H1 (cell line): Measurements from ENCODE around the gene EHD4. TPM values are rescaled to one million over a fixed set of nuclear protein-coding genes. Genes with fewer than 3 reads are reported as not detected.

ENCODE experiments used
- CTCF ChIA-PET: fragments of 300-600 bp; sonication (Branson Sonifier 250); formaldehyde crosslinking; loops from one replicate; lab custom pipeline; 2021; ENCODE audit not compliant: partially characterized antibody; lab: Charles Lee
- POLR2A ChIA-PET: fragments of 300-600 bp; sonication (Branson Sonifier 250); formaldehyde crosslinking; loops from one replicate; lab custom pipeline; 2021; ENCODE audit warnings: inconsistent platforms; ENCODE audit not compliant: partially characterized antibody; lab: Charles Lee
- DNase-seq, 2 experiments: peaks; one replicate each; pipeline versions ENCODE4 v3.0.0 to v3.0.0-alpha.2; 2010 to 2022; ENCODE audit warnings: low spot score in 2 of 2, low read depth in 1 of 2, mixed read lengths in 1 of 2
- FAIRE-seq: peaks from 2 replicates; lab custom pipeline; 2011; peaks lifted over from hg19 to GRCh38; lab: Jason Lieb, UNC
- H2AFZ ChIP-seq: 2 replicates; pipeline ENCODE4 v1.8.1; 2012; ENCODE audit warnings: low read length, inconsistent platforms
- H2AK5ac ChIP-seq: 2 replicates; pipeline ENCODE4 v1.6.1; 2013; ENCODE audit warnings: low read depth, low read length
- H2BK120ac ChIP-seq: replicated peaks from 2 replicates; pipeline ENCODE3; 2013; ENCODE audit warnings: low read depth, low read length, inconsistent platforms
- H2BK12ac ChIP-seq: 2 replicates; pipeline ENCODE4 v1.6.1; 2013; ENCODE audit warnings: low read depth, low read length
- H2BK15ac ChIP-seq: 2 replicates; pipeline ENCODE4 v1.6.1; 2013; ENCODE audit warnings: low read length
- H2BK20ac ChIP-seq: 2 replicates; pipeline ENCODE4 v1.6.1; 2013; ENCODE audit warnings: low read length
- H2BK5ac ChIP-seq: 2 replicates; pipeline ENCODE4 v1.6.1; 2013; ENCODE audit warnings: low read depth, low read length
- H3K14ac ChIP-seq: 2 replicates; pipeline ENCODE4 v1.6.1; 2013; ENCODE audit warnings: inconsistent platforms; ENCODE audit not compliant: insufficient read length
- H3K18ac ChIP-seq: 2 replicates; pipeline ENCODE4 v1.6.1; 2013; ENCODE audit warnings: low read length; ENCODE audit errors: extremely low read depth
- H3K23ac ChIP-seq: 2 replicates; pipeline ENCODE4 v1.6.1; 2013; ENCODE audit warnings: inconsistent platforms; ENCODE audit not compliant: insufficient read length
- H3K23me2 ChIP-seq: 2 replicates; pipeline ENCODE4 v1.6.1; 2013; ENCODE audit warnings: low read depth, low read length
- H3K27ac ChIP-seq: 2 replicates; pipeline ENCODE4 v1.6.1; 2011; ENCODE audit warnings: low read depth, low read length, inconsistent platforms
- H3K27me3 ChIP-seq, 4 experiments: replicated peaks in 1 of 4; 1 replicate in 1 of 4; 2 replicates in 3 of 4; pipeline versions ENCODE4 v1.6.1 to v1.8.1; 2011 to 2013; ENCODE audit warnings: low read length in 3 of 4, mild to moderate bottlenecking in 3 of 4, inconsistent platforms in 2 of 4, mixed read lengths in 2 of 4, moderate library complexity in 1 of 4; ENCODE audit not compliant: control insufficient read depth in 3 of 4, insufficient read depth in 3 of 4; ENCODE audit errors: extremely low read depth in 1 of 4
- H3K36me3 ChIP-seq, 4 experiments: 2 replicates each; pipeline versions ENCODE4 v1.6.1 to v1.8.1; 2011 to 2013; ENCODE audit warnings: mild to moderate bottlenecking in 4 of 4, low read length in 3 of 4, moderate library complexity in 2 of 4, control low read depth in 1 of 4, inconsistent platforms in 1 of 4; ENCODE audit not compliant: insufficient read depth in 4 of 4, control insufficient read depth in 2 of 4
- H3K4ac ChIP-seq: replicated peaks from 2 replicates; pipeline ENCODE3; 2013; ENCODE audit warnings: low read length, low read depth, mixed read lengths, inconsistent platforms; ENCODE audit not compliant: insufficient read length
- H3K4me1 ChIP-seq, 4 experiments: replicated peaks in 1 of 4; 1 replicate in 1 of 4; 2 replicates in 3 of 4; pipeline versions ENCODE4 v1.6.1 to v1.8.1; 2011 to 2013; ENCODE audit warnings: low read length in 3 of 4, inconsistent platforms in 2 of 4, mixed read lengths in 1 of 4; ENCODE audit not compliant: insufficient read depth in 4 of 4, control insufficient read depth in 3 of 4
- H3K4me2 ChIP-seq, 2 experiments: 2 replicates each; pipeline versions ENCODE4 v1.6.1 to v1.8.1; 2011 to 2013; ENCODE audit warnings: low read depth in 2 of 2, low read length in 2 of 2, control low read depth in 1 of 2, inconsistent platforms in 1 of 2, mild to moderate bottlenecking in 1 of 2; ENCODE audit not compliant: insufficient read depth in 1 of 2
- H3K4me3 ChIP-seq, 4 experiments: fragments of 200-600, 300-600 bp in 1 of 4; sonication (generic), shearing (Covaris generic), sonication (Bioruptor Twin) in 1 of 4; 2 replicates each; pipeline versions ENCODE4 v1.5.1 to v1.8.1; 2011 to 2016; ENCODE audit warnings: low read length in 4 of 4, low read depth in 3 of 4, control low read depth in 2 of 4, inconsistent platforms in 2 of 4, mild to moderate bottlenecking in 2 of 4, mixed read lengths in 1 of 4, moderate library complexity in 1 of 4; ENCODE audit not compliant: insufficient read depth in 2 of 4; ENCODE audit errors: extremely low read depth in 1 of 4
- H3K56ac ChIP-seq: replicated peaks from 2 replicates; pipeline ENCODE3; 2013; ENCODE audit warnings: low read depth, mild to moderate bottlenecking, mixed read lengths, low read length, inconsistent platforms; ENCODE audit not compliant: insufficient read length
- H3K79me1 ChIP-seq: 2 replicates; pipeline ENCODE4 v1.6.1; 2013; ENCODE audit warnings: low read depth, low read length, control low read depth
- H3K79me2 ChIP-seq, 2 experiments: 2 replicates each; pipeline versions ENCODE4 v1.6.1 to v1.8.1; 2012 to 2013; ENCODE audit warnings: low read length in 2 of 2, mild to moderate bottlenecking in 2 of 2, inconsistent platforms in 1 of 2; ENCODE audit not compliant: insufficient read depth in 2 of 2, control insufficient read depth in 1 of 2
- H3K9ac ChIP-seq, 4 experiments: replicated peaks in 1 of 4; 1 replicate in 1 of 4; 2 replicates in 3 of 4; pipeline versions ENCODE4 v1.6.1 to v1.8.1; 2011 to 2013; ENCODE audit warnings: low read depth in 3 of 4, low read length in 3 of 4, control low read depth in 2 of 4, mild to moderate bottlenecking in 2 of 4, moderate library complexity in 2 of 4, inconsistent platforms in 1 of 4; ENCODE audit errors: extremely low read depth in 1 of 4
- H3K9me3 ChIP-seq, 2 experiments: 2 replicates each; pipeline versions ENCODE4 v1.6.1 to v1.8.1; 2012 to 2013; ENCODE audit warnings: mild to moderate bottlenecking in 2 of 2, moderate library complexity in 2 of 2, control low read depth in 1 of 2, inconsistent platforms in 1 of 2, low read depth in 1 of 2, low read length in 1 of 2, mixed read lengths in 1 of 2; ENCODE audit not compliant: insufficient read depth in 2 of 2
- H4K20me1 ChIP-seq, 2 experiments: replicated peaks in 1 of 2; 2 replicates each; pipeline versions ENCODE3 to v1.8.1; 2011 to 2013; ENCODE audit warnings: inconsistent platforms in 2 of 2, low read length in 2 of 2, mild to moderate bottlenecking in 1 of 2; ENCODE audit not compliant: insufficient read depth in 2 of 2, control insufficient read depth in 1 of 2
- H4K5ac ChIP-seq: 2 replicates; pipeline ENCODE4 v1.6.1; 2013; ENCODE audit warnings: low read length, low read depth, mixed read lengths, inconsistent platforms; ENCODE audit not compliant: insufficient read length
- H4K8ac ChIP-seq: 2 replicates; pipeline ENCODE4 v1.8.0; 2013; ENCODE audit warnings: mild to moderate bottlenecking, moderate library complexity, low read length, inconsistent platforms; ENCODE audit not compliant: insufficient read depth; ENCODE audit errors: extremely low read depth
- H4K91ac ChIP-seq: replicated peaks from 2 replicates; pipeline ENCODE3; 2013; ENCODE audit warnings: low read length, mixed read lengths, inconsistent platforms; ENCODE audit not compliant: insufficient read length
- CHD2 ChIP-seq: IDR thresholded peaks from 2 replicates; pipeline ENCODE4 v1.6.1; 2012; ENCODE audit warnings: low read length, improper control_type of control experiment
- CTBP2 ChIP-seq: IDR thresholded peaks from 2 replicates; pipeline ENCODE4 v1.7.0; 2011; ENCODE audit warnings: borderline replicate concordance, mild to moderate bottlenecking, moderate library complexity, mixed read lengths, low read length; ENCODE audit not compliant: insufficient read depth, insufficient read length
- EP300 ChIP-seq, 2 experiments: IDR thresholded peaks; 1 replicate in 1 of 2; 2 replicates in 1 of 2; pipeline ENCODE4 v1.6.1; 2011 to 2012; ENCODE audit warnings: low read depth in 2 of 2, low read length in 2 of 2, mild to moderate bottlenecking in 2 of 2, borderline replicate concordance in 1 of 2, inconsistent platforms in 1 of 2, moderate library complexity in 1 of 2
- EZH2 ChIP-seq: fragments of 200-600 bp; sonication (generic); IDR thresholded peaks from 2 replicates; pipeline ENCODE4 v1.7.1; 2012; ENCODE audit warnings: low read depth, mild to moderate bottlenecking, moderate library complexity, low read length, inconsistent platforms; ENCODE audit not compliant: severe bottlenecking
- HDAC6 ChIP-seq: IDR thresholded peaks from one replicate; pipeline ENCODE4 v1.7.1; 2012; ENCODE audit warnings: low read depth, mild to moderate bottlenecking, inconsistent platforms, low read length, moderate library complexity
- MAFK ChIP-seq: IDR thresholded peaks from 2 replicates; pipeline ENCODE4 v1.6.1; 2012; ENCODE audit warnings: low read depth, mild to moderate bottlenecking, improper control_type of control experiment, low read length
- SAP30 ChIP-seq: fragments of 300-600 bp; sonication (generic); IDR thresholded peaks from 2 replicates; pipeline ENCODE4 v1.7.1; 2012; ENCODE audit warnings: low read length, moderate library complexity, mild to moderate bottlenecking, inconsistent platforms; ENCODE audit not compliant: insufficient read depth, insufficient replicate concordance
- SIRT6 ChIP-seq: IDR thresholded peaks from one replicate; pipeline ENCODE4 v1.7.1; 2012; ENCODE audit warnings: low read length, inconsistent platforms
- ZNF274 ChIP-seq: IDR thresholded peaks from 2 replicates; pipeline ENCODE4 v1.7.0; 2012; ENCODE audit warnings: low read length, borderline replicate concordance; ENCODE audit errors: extremely low read depth
- WGBS, 2 experiments: shearing (Covaris generic) in 1 of 2; methylation state at CpG; one replicate each; pipeline versions ENCODE4 v1.1.6 to v1.1.7; 2013 to 2015; ENCODE audit warnings: low lambda C conversion rate in 2 of 2, mixed read lengths in 2 of 2, inconsistent platforms in 1 of 2, low coverage in 1 of 2, missing lambda C conversion rate in 1 of 2; ENCODE audit not compliant: insufficient replicate concordance in 2 of 2, insufficient coverage in 1 of 2, insufficient read length in 1 of 2; ENCODE audit errors: extremely low coverage in 1 of 2, missing lambda C conversion rate in 1 of 2; 5-methylcytosine and 5-hydroxymethylcytosine counted together
- polyA plus RNA-seq, 7 experiments: library from polyadenylated mRNA; depleted of rRNA in 3 of 7; stranded (reverse) in 5 of 7; unstranded in 2 of 7; fragments of >200 nt in 5 of 7; fragments of 200-250 nt in 2 of 7; gene quantifications; 1 replicate in 5 of 7; 2 replicates in 1 of 7; 4 replicates in 1 of 7; pipeline versions ENCODE4 v1.2.1 to v1.2.3, GENCODE V29; 2011 to 2013; ENCODE audit warnings: missing spikeins in 2 of 7, mixed read lengths in 2 of 7
- total RNA-seq: library from RNA; stranded (reverse); fragmentation: NEBNext Ultra II Directional; extraction: Animal tissue kit (Norgen Biotek cat#: 25700); gene quantifications from 2 replicates; pipeline ENCODE4 v1.2.1, GENCODE V29; 2021
- TF ChIP-seq, protein P1 (sequence below): IDR thresholded peaks from 2 replicates; pipeline ENCODE4 v1.6.1; 2012; ENCODE audit warnings: inconsistent platforms
- TF ChIP-seq, protein P2 (sequence below): IDR thresholded peaks from 2 replicates; pipeline ENCODE4 v1.6.1; 2011; ENCODE audit warnings: low read depth, mild to moderate bottlenecking, low read length; ENCODE audit not compliant: insufficient read depth

Gene EHD4
- total and polyA plus RNA-seq, 2 of the 8 experiments (the other 6 are each of a cell fraction or from before 2014, with no cell fraction given): 17.5 to 24.5 TPM

- no peak for FAIRE-seq
- H3K4me1 ChIP-seq: no peaks in the 10 kb centered on the region
- CTCF ChIA-PET: interaction anchor here (0.9 to 9.8 kb wide), 10 partner anchors 11 to 137 kb away, joined by 3 to 99 read pairs (median 5); no protein-coding TSS in a partner anchor
- no peak overlapping the region for H4K5ac ChIP-seq
- no peak overlapping the region for H3K56ac ChIP-seq
- no peak overlapping the region for H3K4me2 ChIP-seq
- H3K79me2 ChIP-seq: no peaks in the 10 kb centered on the region
- no peaks in the 10 kb centered on the region for H3K27me3 ChIP-seq
- no peaks in the 10 kb centered on the region for H3K79me1 ChIP-seq
- peak overlapping the region; percentile 26; the same call in 1 of the 2 replicates for H2BK5ac ChIP-seq
- H2BK20ac ChIP-seq: no peak overlapping the region
- H3K23ac ChIP-seq: no peak overlapping the region
- no peak overlapping the region for H2BK12ac ChIP-seq
- H2AFZ ChIP-seq: no peak overlapping the region
- no peak overlapping the region for H4K91ac ChIP-seq
- no peak overlapping the region for H2BK120ac ChIP-seq
- POLR2A ChIA-PET: no interaction called here
- H3K9ac ChIP-seq: no peak overlapping the region
- DNase-seq: no peak
- no peak overlapping the region for H3K4ac ChIP-seq
- H3K23me2 ChIP-seq: no peaks in the 10 kb centered on the region
- no peak overlapping the region for H3K14ac ChIP-seq
- 69% methylated on average over 3 of the region's 3 CpGs; no CpG with 5 or more reads in 1 of the 2 experiments for whole genome bisulfite sequencing, 2 experiments
- no peaks in the 10 kb centered on the region for H3K9me3 ChIP-seq
- no peak overlapping the region for H4K8ac ChIP-seq
- no peak overlapping the region for H3K4me3 ChIP-seq
- H3K27ac ChIP-seq: no peak overlapping the region
- H4K20me1 ChIP-seq: no peaks in the 10 kb centered on the region
- H2BK15ac ChIP-seq: no peak overlapping the region
- no peaks in the 10 kb centered on the region for H3K36me3 ChIP-seq
- no peak overlapping the region for H3K18ac ChIP-seq
- no peak overlapping the region for H2AK5ac ChIP-seq
- TF ChIP-seq, protein P1, sequence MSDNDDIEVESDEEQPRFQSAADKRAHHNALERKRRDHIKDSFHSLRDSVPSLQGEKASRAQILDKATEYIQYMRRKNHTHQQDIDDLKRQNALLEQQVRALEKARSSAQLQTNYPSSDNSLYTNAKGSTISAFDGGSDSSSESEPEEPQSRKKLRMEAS: no peak
- no peak for TF ChIP-seq MAFK
- no peak for TF ChIP-seq EZH2
- TF ChIP-seq CHD2: no peak
- TF ChIP-seq SAP30: no peak
- no peak for TF ChIP-seq EP300 (IDR thresholded peaks at IDR 0.05; ENCODE audit: borderline replicate concordance in 1 of 2, low read depth in 2 of 2, low read length in 2 of 2)
- TF ChIP-seq SIRT6: no peak
- no peak for TF ChIP-seq ZNF274
- no peak for TF ChIP-seq CTBP2
- TF ChIP-seq, protein P2, sequence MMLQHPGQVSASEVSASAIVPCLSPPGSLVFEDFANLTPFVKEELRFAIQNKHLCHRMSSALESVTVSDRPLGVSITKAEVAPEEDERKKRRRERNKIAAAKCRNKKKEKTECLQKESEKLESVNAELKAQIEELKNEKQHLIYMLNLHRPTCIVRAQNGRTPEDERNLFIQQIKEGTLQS: no peak
- no peak for TF ChIP-seq HDAC6
Observed at GRCh38 chr15:41997845-41998244, 25.5 kb upstream of the EHD4 start.
